ENCODE data around the gene AGTPBP1.
A peak's percentile ranks its signal among the peaks of the same experiment; 100 is the strongest.

Gene AGTPBP1

GRCh38 chr9:85617141-85617670 is 124.5 kb downstream of the AGTPBP1 start:
- Histone ChIP-seq H3K4me1 (ENCODE audit: control insufficient read depth in 1 of 2, insufficient read depth in 2 of 2, low read length in 2 of 2) (no peaks in the 10 kb centered on the region), H3K4me3 (ENCODE audit: low read depth in 1 of 2, low read length in 2 of 2) (no peak overlapping the region), H3K36me3 (ENCODE audit: control insufficient read depth in 1 of 2, insufficient read depth in 2 of 2, low read length in 2 of 2) (peaks cover 0 to 4% of the 10 kb centered on the region in 2 donors), H3K9me3 (ENCODE audit: control insufficient read depth in 1 of 2, low read length in 2 of 2) (no peaks in the 10 kb centered on the region), H3K27me3 (ENCODE audit: low read depth, low read length) (no peaks in the 10 kb centered on the region), H3K27ac (ENCODE audit: low read length) (no peak overlapping the region)

- Histone ChIP-seq H3K9me3 (ENCODE audit: control insufficient read depth in 1 of 2, low read length in 2 of 2) (no peaks in the 10 kb centered on the region), H3K4me3 (ENCODE audit: low read depth in 1 of 2, low read length in 2 of 2) (no peak overlapping the region), H3K27ac (ENCODE audit: low read length) (no peak overlapping the region), H3K36me3 (ENCODE audit: control insufficient read depth in 1 of 2, insufficient read depth in 2 of 2, low read length in 2 of 2) (peaks cover 0 to 4% of the 10 kb centered on the region in 2 donors), H3K27me3 (ENCODE audit: low read depth, low read length) (no peaks in the 10 kb centered on the region), H3K4me1 (ENCODE audit: control insufficient read depth in 1 of 2, insufficient read depth in 2 of 2, low read length in 2 of 2) (no peaks in the 10 kb centered on the region)
Observed at GRCh38 chr9:85615792-85616191, 126.0 kb downstream of the AGTPBP1 start.

GRCh38 chr9:85610074-85610860 is 131.5 kb downstream of the AGTPBP1 start:
- Histone ChIP-seq H3K27ac (ENCODE audit: low read length) (no peak overlapping the region), H3K27me3 (ENCODE audit: low read depth, low read length) (no peaks in the 10 kb centered on the region), H3K9me3 (ENCODE audit: control insufficient read depth in 1 of 2, low read length in 2 of 2) (no peaks in the 10 kb centered on the region), H3K4me3 (ENCODE audit: low read depth in 1 of 2, low read length in 2 of 2) (peak overlapping the region; percentile 17 to 46), H3K36me3 (ENCODE audit: control insufficient read depth in 1 of 2, insufficient read depth in 2 of 2, low read length in 2 of 2) (no peaks in the 10 kb centered on the region), H3K4me1 (ENCODE audit: control insufficient read depth in 1 of 2, insufficient read depth in 2 of 2, low read length in 2 of 2) (no peaks in the 10 kb centered on the region)

GRCh38 chr9:85605905-85606304 is 135.8 kb downstream of the AGTPBP1 start:
- Histone ChIP-seq H3K36me3 (ENCODE audit: control insufficient read depth in 1 of 2, insufficient read depth in 2 of 2, low read length in 2 of 2) (peaks cover 0 to 6% of the 10 kb centered on the region in 2 donors), H3K27ac (ENCODE audit: low read length) (no peak overlapping the region), H3K9me3 (ENCODE audit: control insufficient read depth in 1 of 2, low read length in 2 of 2) (no peaks in the 10 kb centered on the region), H3K4me3 (ENCODE audit: low read depth in 1 of 2, low read length in 2 of 2) (no peak overlapping the region), H3K27me3 (ENCODE audit: low read depth, low read length) (no peaks in the 10 kb centered on the region), H3K4me1 (ENCODE audit: control insufficient read depth in 1 of 2, insufficient read depth in 2 of 2, low read length in 2 of 2) (no peaks in the 10 kb centered on the region)

GRCh38 chr9:85603936-85604335 is 137.8 kb downstream of the AGTPBP1 start:
- Histone ChIP-seq H3K36me3 (ENCODE audit: control insufficient read depth in 1 of 2, insufficient read depth in 2 of 2, low read length in 2 of 2) (peaks cover 0 to 6% of the 10 kb centered on the region in 2 donors), H3K4me3 (ENCODE audit: low read depth in 1 of 2, low read length in 2 of 2) (no peak overlapping the region), H3K27ac (ENCODE audit: low read length) (no peak overlapping the region), H3K4me1 (ENCODE audit: control insufficient read depth in 1 of 2, insufficient read depth in 2 of 2, low read length in 2 of 2) (no peaks in the 10 kb centered on the region), H3K27me3 (ENCODE audit: low read depth, low read length) (no peaks in the 10 kb centered on the region), H3K9me3 (ENCODE audit: control insufficient read depth in 1 of 2, low read length in 2 of 2) (no peaks in the 10 kb centered on the region)

- Histone ChIP-seq H3K27ac (ENCODE audit: low read length) (no peak overlapping the region), H3K27me3 (ENCODE audit: low read depth, low read length) (no peaks in the 10 kb centered on the region), H3K4me1 (ENCODE audit: control insufficient read depth in 1 of 2, insufficient read depth in 2 of 2, low read length in 2 of 2) (no peaks in the 10 kb centered on the region), H3K36me3 (ENCODE audit: control insufficient read depth in 1 of 2, insufficient read depth in 2 of 2, low read length in 2 of 2) (peaks cover 0 to 6% of the 10 kb centered on the region in 2 donors), H3K4me3 (ENCODE audit: low read depth in 1 of 2, low read length in 2 of 2) (no peak overlapping the region), H3K9me3 (ENCODE audit: control insufficient read depth in 1 of 2, low read length in 2 of 2) (no peaks in the 10 kb centered on the region)
Observed at GRCh38 chr9:85602742-85603141, 139.0 kb downstream of the AGTPBP1 start.

- Histone ChIP-seq H3K36me3 (ENCODE audit: control insufficient read depth in 1 of 2, insufficient read depth in 2 of 2, low read length in 2 of 2) (peaks cover 0 to 6% of the 10 kb centered on the region in 2 donors), H3K4me1 (ENCODE audit: control insufficient read depth in 1 of 2, insufficient read depth in 2 of 2, low read length in 2 of 2) (no peaks in the 10 kb centered on the region), H3K27ac (ENCODE audit: low read length) (no peak overlapping the region), H3K9me3 (ENCODE audit: control insufficient read depth in 1 of 2, low read length in 2 of 2) (no peaks in the 10 kb centered on the region), H3K4me3 (ENCODE audit: low read depth in 1 of 2, low read length in 2 of 2) (no peak overlapping the region), H3K27me3 (ENCODE audit: low read depth, low read length) (no peaks in the 10 kb centered on the region)
Observed at GRCh38 chr9:85600675-85601263, 141.0 kb downstream of the AGTPBP1 start.

GRCh38 chr9:85599540-85600105 is 142.1 kb downstream of the AGTPBP1 start:
- no peaks in the 10 kb centered on the region for H3K27me3 ChIP-seq (ENCODE audit: low read depth, low read length)
- H3K9me3 ChIP-seq (ENCODE audit: control insufficient read depth in 1 of 2, low read length in 2 of 2) = no peaks in the 10 kb centered on the region
- peaks cover 0 to 6% of the 10 kb centered on the region in 2 donors for H3K36me3 ChIP-seq (ENCODE audit: control insufficient read depth in 1 of 2, insufficient read depth in 2 of 2, low read length in 2 of 2)
- H3K4me1 ChIP-seq (ENCODE audit: control insufficient read depth in 1 of 2, insufficient read depth in 2 of 2, low read length in 2 of 2) = no peaks in the 10 kb centered on the region
- H3K27ac ChIP-seq (ENCODE audit: low read length) = no peak overlapping the region
- no peak overlapping the region for H3K4me3 ChIP-seq (ENCODE audit: low read depth in 1 of 2, low read length in 2 of 2)

- Histone ChIP-seq H3K4me3 (ENCODE audit: low read depth in 1 of 2, low read length in 2 of 2) (no peak overlapping the region), H3K9me3 (ENCODE audit: control insufficient read depth in 1 of 2, low read length in 2 of 2) (no peaks in the 10 kb centered on the region), H3K27me3 (ENCODE audit: low read depth, low read length) (no peaks in the 10 kb centered on the region), H3K4me1 (ENCODE audit: control insufficient read depth in 1 of 2, insufficient read depth in 2 of 2, low read length in 2 of 2) (no peaks in the 10 kb centered on the region), H3K27ac (ENCODE audit: low read length) (no peak overlapping the region), H3K36me3 (ENCODE audit: control insufficient read depth in 1 of 2, insufficient read depth in 2 of 2, low read length in 2 of 2) (no peaks in the 10 kb centered on the region)
Observed at GRCh38 chr9:85594316-85594715, 147.4 kb downstream of the AGTPBP1 start.

GRCh38 chr9:85586684-85587083 is 155.1 kb downstream of the AGTPBP1 start:
- H3K27ac ChIP-seq (ENCODE audit: low read length) = no peak overlapping the region
- H3K36me3 ChIP-seq (ENCODE audit: control insufficient read depth in 1 of 2, insufficient read depth in 2 of 2, low read length in 2 of 2) = no peaks in the 10 kb centered on the region
- no peak overlapping the region for H3K4me3 ChIP-seq (ENCODE audit: low read depth in 1 of 2, low read length in 2 of 2)
- no peaks in the 10 kb centered on the region for H3K4me1 ChIP-seq (ENCODE audit: control insufficient read depth in 1 of 2, insufficient read depth in 2 of 2, low read length in 2 of 2)
- no peaks in the 10 kb centered on the region for H3K9me3 ChIP-seq (ENCODE audit: control insufficient read depth in 1 of 2, low read length in 2 of 2)
- no peaks in the 10 kb centered on the region for H3K27me3 ChIP-seq (ENCODE audit: low read depth, low read length)

- H3K36me3 ChIP-seq (ENCODE audit: control insufficient read depth in 1 of 2, insufficient read depth in 2 of 2, low read length in 2 of 2) = no peaks in the 10 kb centered on the region
- H3K4me3 ChIP-seq (ENCODE audit: low read depth in 1 of 2, low read length in 2 of 2) = no peak overlapping the region
- H3K27me3 ChIP-seq (ENCODE audit: low read depth, low read length) = no peaks in the 10 kb centered on the region
- H3K4me1 ChIP-seq (ENCODE audit: control insufficient read depth in 1 of 2, insufficient read depth in 2 of 2, low read length in 2 of 2) = no peaks in the 10 kb centered on the region
- H3K27ac ChIP-seq (ENCODE audit: low read length) = no peak overlapping the region
- no peaks in the 10 kb centered on the region for H3K9me3 ChIP-seq (ENCODE audit: control insufficient read depth in 1 of 2, low read length in 2 of 2)
Observed at GRCh38 chr9:85577353-85577952, 164.3 kb downstream of the AGTPBP1 start.

Data from muscle layer of duodenum (tissue), 2 donors.